ENCODE measurements around the gene CATSPER3.

GRCh38 chr5:135013947-135014570, 46.4 kb downstream of the CATSPER3 start:
- no peak for TF ChIP-seq CTCF (conservative IDR thresholded peaks at IDR 0.05)
- no peak for TF ChIP-seq EZH2 (IDR thresholded peaks at IDR 0.05; ENCODE audit: low read depth)

Data from PC-9 (cell line).